Ectodermal cell (in vitro differentiated cells): Measurements from ENCODE around the gene NLE1.

Experiments used
- H3K27ac ChIP-seq: 2 replicates; pipeline ENCODE4 v1.7.0; 2013; ENCODE audit warnings: mild to moderate bottlenecking, low read depth, low read length; ENCODE audit not compliant: insufficient read depth, poor library complexity, severe bottlenecking
- H3K27me3 ChIP-seq: 2 replicates; pipeline ENCODE4 v1.7.0; 2013; ENCODE audit warnings: mild to moderate bottlenecking, low read length; ENCODE audit not compliant: insufficient read depth, control insufficient read depth, poor library complexity, severe bottlenecking
- H3K36me3 ChIP-seq: one replicate; pipeline ENCODE4 v1.7.0; 2013; ENCODE audit warnings: low read length; ENCODE audit not compliant: control insufficient read depth, insufficient read depth
- H3K4me1 ChIP-seq: one replicate; pipeline ENCODE4 v1.7.0; 2013; ENCODE audit warnings: low read length; ENCODE audit not compliant: control insufficient read depth, insufficient read depth
- H3K4me3 ChIP-seq: 2 replicates; pipeline ENCODE4 v1.7.0; 2013; ENCODE audit warnings: low read depth, low read length, control low read depth; ENCODE audit not compliant: insufficient read depth
- H3K9me3 ChIP-seq: 2 replicates; pipeline ENCODE4 v1.7.0; 2013; ENCODE audit warnings: mild to moderate bottlenecking, low read length, moderate library complexity; ENCODE audit not compliant: control insufficient read depth
- WGBS, 2 experiments: methylation state at CpG; one replicate each; pipeline ENCODE4 v1.1.7; 2013; ENCODE audit warnings: missing lambda C conversion rate in 2 of 2; 5-methylcytosine and 5-hydroxymethylcytosine counted together

The NLE1 gene

GRCh38 chr17:35149941-35150340, 7.8 kb upstream of the NLE1 start:
- Histone ChIP-seq H3K27ac (no peak overlapping the region), H3K27me3 (no peaks in the 10 kb centered on the region), H3K4me1 (no peaks in the 10 kb centered on the region), H3K9me3 (no peaks in the 10 kb centered on the region), H3K4me3 (no peak overlapping the region), H3K36me3 (no peaks in the 10 kb centered on the region)
- 94 to 95% methylated on average over 11 of the region's 11 CpGs for WGBS, 2 experiments

- H3K27me3 ChIP-seq, result no peaks in the 10 kb centered on the region
- no peak overlapping the region for H3K4me3 ChIP-seq
- no peaks in the 10 kb centered on the region for H3K36me3 ChIP-seq
- H3K9me3 ChIP-seq, result no peaks in the 10 kb centered on the region
- no peaks in the 10 kb centered on the region for H3K4me1 ChIP-seq
- no peak overlapping the region for H3K27ac ChIP-seq
- WGBS, 2 experiments, result 91 to 93% methylated on average over 9 of the region's 9 CpGs
These were observed 6.0 kb upstream of the NLE1 start for GRCh38 chr17:35148144-35148543.

- Histone ChIP-seq H3K27me3 (no peaks in the 10 kb centered on the region), H3K27ac (no peak within 1 kb of the TSS), H3K4me3 (no peak within 1 kb of the TSS), H3K4me1 (no peaks in the 10 kb centered on the region), H3K36me3 (no peaks in the 10 kb centered on the region), H3K9me3 (no peaks in the 10 kb centered on the region)
- WGBS, 2 experiments, result 71 to 75% methylated on average over 4 of the region's 4 CpGs
These were observed 5.3 kb upstream of the NLE1 start, which contains the start of gene UNC45B for GRCh38 chr17:35147375-35147905. TSS of gene UNC45B (plus strand) at chr17:35147817. CDS start at chr17:35148264, 447 bp downstream.

- no peaks in the 10 kb centered on the region for H3K27me3 ChIP-seq
- no peaks in the 10 kb centered on the region for H3K9me3 ChIP-seq
- H3K4me1 ChIP-seq, result no peaks in the 10 kb centered on the region
- H3K36me3 ChIP-seq, result no peaks in the 10 kb centered on the region
- H3K27ac ChIP-seq, result no peak overlapping the region
- 84 to 93% methylated on average over 4 of the region's 4 CpGs for WGBS, 2 experiments
- no peak overlapping the region for H3K4me3 ChIP-seq
These were observed 4.2 kb upstream of the NLE1 start for GRCh38 chr17:35146214-35146833.

- H3K4me1 ChIP-seq, result no peaks in the 10 kb centered on the region
- H3K36me3 ChIP-seq, result no peaks in the 10 kb centered on the region
- H3K27me3 ChIP-seq, result no peaks in the 10 kb centered on the region
- H3K9me3 ChIP-seq, result no peaks in the 10 kb centered on the region
- H3K4me3 ChIP-seq, result no peak overlapping the region
- H3K27ac ChIP-seq, result no peak overlapping the region
- WGBS, 2 experiments, result 90 to 96% methylated on average over 4 of the region's 4 CpGs
These were observed 2.7 kb upstream of the NLE1 start for GRCh38 chr17:35144840-35145239.

- no peak overlapping the region for H3K27ac ChIP-seq
- H3K36me3 ChIP-seq, result peaks cover 20% of the 10 kb centered on the region
- peak overlapping the region; percentile 98 for H3K4me3 ChIP-seq
These were observed 329 bp upstream of the NLE1 start for GRCh38 chr17:35142467-35142796.

GRCh38 chr17:35138218-35138617, 3.9 kb downstream of the NLE1 start:
- 92 to 95% methylated on average over 6 of the region's 6 CpGs for WGBS, 2 experiments
- peaks cover 57% of the 10 kb centered on the region for H3K36me3 ChIP-seq

More at GRCh38 chr17:35142467-35142796, 329 bp upstream of the NLE1 start:
- Histone ChIP-seq H3K4me1 (no peaks in the 10 kb centered on the region), H3K9me3 (no peaks in the 10 kb centered on the region), H3K27me3 (no peaks in the 10 kb centered on the region)
- WGBS, 2 experiments, result 75 to 77% methylated on average over 8 of the region's 8 CpGs

GRCh38 chr17:35135322-35135721, 6.8 kb downstream of the NLE1 start:
- H3K27me3 ChIP-seq, result no peaks in the 10 kb centered on the region
- 92 to 96% methylated on average over 5 to 6 of the region's 6 CpGs for WGBS, 2 experiments
- no peak overlapping the region for H3K27ac ChIP-seq
- H3K4me3 ChIP-seq, result no peak overlapping the region
- peaks cover 77% of the 10 kb centered on the region for H3K36me3 ChIP-seq
- no peaks in the 10 kb centered on the region for H3K9me3 ChIP-seq
- no peaks in the 10 kb centered on the region for H3K4me1 ChIP-seq

More at GRCh38 chr17:35138218-35138617, 3.9 kb downstream of the NLE1 start:
- no peak overlapping the region for H3K27ac ChIP-seq
- no peaks in the 10 kb centered on the region for H3K9me3 ChIP-seq
- H3K4me1 ChIP-seq, result no peaks in the 10 kb centered on the region
- H3K27me3 ChIP-seq, result no peaks in the 10 kb centered on the region
- H3K4me3 ChIP-seq, result no peak overlapping the region

GRCh38 chr17:35132816-35133550, 9.1 kb downstream of the NLE1 start:
- Histone ChIP-seq H3K9me3 (no peaks in the 10 kb centered on the region), H3K4me3 (no peak overlapping the region), H3K27ac (no peak overlapping the region), H3K27me3 (no peaks in the 10 kb centered on the region), H3K36me3 (peaks cover 62% of the 10 kb centered on the region), H3K4me1 (no peaks in the 10 kb centered on the region)
- WGBS, 2 experiments, result 95% methylated on average over 21 to 22 of the region's 22 CpGs

- Histone ChIP-seq H3K36me3 (peaks cover 54% of the 10 kb centered on the region), H3K4me1 (no peaks in the 10 kb centered on the region), H3K27ac (no peak overlapping the region), H3K27me3 (no peaks in the 10 kb centered on the region), H3K4me3 (no peak overlapping the region), H3K9me3 (no peaks in the 10 kb centered on the region)
- WGBS, 2 experiments, result 96 to 97% methylated on average over 10 of the region's 10 CpGs
These were observed 10.0 kb downstream of the NLE1 start for GRCh38 chr17:35132099-35132498.
